Measurements from ENCODE around the gene FCAMR. TPM values are rescaled to one million over a fixed set of nuclear protein-coding genes. Genes with fewer than 3 reads are reported as not detected.

Gene FCAMR
- total RNA-seq, 1 donor = not detected

DNA sequence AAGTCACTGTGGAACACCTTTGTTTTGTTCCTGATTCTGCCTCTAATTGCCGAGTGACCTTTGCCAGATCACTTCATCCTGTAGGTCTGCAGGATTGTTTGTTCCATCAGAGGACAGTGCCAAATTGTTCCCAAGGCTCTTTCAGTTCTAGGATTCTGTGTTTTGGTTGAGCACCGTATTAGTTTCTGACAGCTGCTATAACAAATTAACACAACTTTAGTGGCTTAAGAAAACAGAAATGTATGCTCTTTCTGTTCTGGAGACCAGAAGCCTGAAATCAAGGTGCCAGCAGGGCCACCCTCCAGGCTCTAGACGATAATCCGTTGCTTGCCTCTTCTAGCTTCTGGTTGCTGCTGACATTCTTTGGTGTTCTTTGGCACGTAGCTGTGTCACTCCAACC is 20.6 kb downstream of the FCAMR start:
- H3K4me3 ChIP-seq (ENCODE audit: low read depth, low read length) = no peak overlapping the region
- TF ChIP-seq, protein P1, sequence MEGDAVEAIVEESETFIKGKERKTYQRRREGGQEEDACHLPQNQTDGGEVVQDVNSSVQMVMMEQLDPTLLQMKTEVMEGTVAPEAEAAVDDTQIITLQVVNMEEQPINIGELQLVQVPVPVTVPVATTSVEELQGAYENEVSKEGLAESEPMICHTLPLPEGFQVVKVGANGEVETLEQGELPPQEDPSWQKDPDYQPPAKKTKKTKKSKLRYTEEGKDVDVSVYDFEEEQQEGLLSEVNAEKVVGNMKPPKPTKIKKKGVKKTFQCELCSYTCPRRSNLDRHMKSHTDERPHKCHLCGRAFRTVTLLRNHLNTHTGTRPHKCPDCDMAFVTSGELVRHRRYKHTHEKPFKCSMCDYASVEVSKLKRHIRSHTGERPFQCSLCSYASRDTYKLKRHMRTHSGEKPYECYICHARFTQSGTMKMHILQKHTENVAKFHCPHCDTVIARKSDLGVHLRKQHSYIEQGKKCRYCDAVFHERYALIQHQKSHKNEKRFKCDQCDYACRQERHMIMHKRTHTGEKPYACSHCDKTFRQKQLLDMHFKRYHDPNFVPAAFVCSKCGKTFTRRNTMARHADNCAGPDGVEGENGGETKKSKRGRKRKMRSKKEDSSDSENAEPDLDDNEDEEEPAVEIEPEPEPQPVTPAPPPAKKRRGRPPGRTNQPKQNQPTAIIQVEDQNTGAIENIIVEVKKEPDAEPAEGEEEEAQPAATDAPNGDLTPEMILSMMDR (IDR thresholded peaks at IDR 0.05; ENCODE audit: insufficient read depth, low read length) = no peak
- no peak for DNase-seq (ENCODE audit: low read depth)

DNA sequence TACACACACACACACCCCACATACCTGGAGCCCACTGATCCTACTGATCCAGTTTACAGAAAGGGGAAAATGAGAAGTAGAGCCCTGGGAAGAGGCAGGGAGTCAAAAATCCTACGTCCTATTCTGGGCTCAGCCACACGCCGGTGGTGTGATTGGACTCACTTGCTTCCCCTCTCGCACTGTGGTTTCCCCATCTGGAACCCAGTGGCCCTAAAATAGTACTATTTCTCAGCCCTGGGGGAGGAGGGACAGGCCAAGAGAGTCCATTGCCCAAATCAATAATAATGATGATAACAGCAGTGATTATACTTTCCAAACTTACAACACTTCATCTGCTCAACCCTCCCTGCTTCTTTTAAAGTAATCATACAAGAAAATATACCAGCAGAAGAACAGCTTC is 21.1 kb downstream of the FCAMR start:
- no peak overlapping the region for H3K4me3 ChIP-seq (ENCODE audit: low read depth, low read length)
- no peak for DNase-seq (ENCODE audit: low read depth)
- TF ChIP-seq, protein P1 (IDR thresholded peaks at IDR 0.05; ENCODE audit: insufficient read depth, low read length) = no peak

DNA sequence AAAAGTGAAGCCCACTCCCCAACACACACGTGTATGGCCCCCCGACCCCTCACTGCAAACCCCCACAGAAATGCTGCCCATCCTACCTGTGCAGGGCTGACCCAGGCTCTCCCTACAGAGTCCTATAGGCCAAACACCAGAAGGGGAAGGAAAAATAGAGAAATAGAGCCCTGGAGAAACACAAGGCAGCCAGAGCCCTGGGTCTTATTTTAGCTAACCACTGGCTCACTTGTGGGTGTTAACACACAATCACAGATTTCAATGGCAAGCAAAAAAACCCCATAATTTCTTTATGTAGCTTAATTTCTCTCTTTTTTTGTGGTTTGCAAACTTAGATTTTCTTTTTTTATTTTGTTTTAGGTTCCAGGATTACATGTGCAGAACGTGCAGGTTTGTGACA is 23.0 kb downstream of the FCAMR start:
- no peak for DNase-seq (ENCODE audit: low read depth)
- TF ChIP-seq, protein P1 (IDR thresholded peaks at IDR 0.05; ENCODE audit: insufficient read depth, low read length) = no peak
- no peak overlapping the region for H3K4me3 ChIP-seq (ENCODE audit: low read depth, low read length)

DNA sequence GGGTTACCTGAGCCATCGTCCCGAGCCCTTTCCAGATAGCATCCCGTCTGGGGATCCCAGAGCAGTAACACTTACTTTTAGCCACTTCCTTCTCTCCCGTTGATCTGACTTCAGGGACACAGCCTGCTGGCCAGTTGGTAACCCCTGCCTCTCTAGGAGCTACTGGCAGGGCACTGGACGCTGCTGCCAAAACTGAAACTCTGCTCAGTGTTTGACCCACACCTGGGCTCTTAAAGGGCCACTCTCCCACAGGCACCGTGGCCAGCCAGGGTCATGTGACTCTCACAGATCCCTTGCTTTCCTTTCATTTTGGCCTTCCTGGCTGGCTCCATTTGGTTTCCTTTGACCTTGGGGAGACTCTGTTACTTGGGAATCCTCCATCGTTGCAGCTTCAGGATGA is 24.0 kb downstream of the FCAMR start, which contains the start of gene PIGR:
TSS of gene PIGR (minus strand) at position 206 of the 400 bp plus-strand sequence. CDS start 5,935 bp downstream, outside the sequence.
- H3K4me3 ChIP-seq (ENCODE audit: low read depth, low read length) = no peak within 1 kb of the TSS
- no peak for DNase-seq (ENCODE audit: low read depth)
- TF ChIP-seq, protein P1 (IDR thresholded peaks at IDR 0.05; ENCODE audit: insufficient read depth, low read length) = no peak

DNA sequence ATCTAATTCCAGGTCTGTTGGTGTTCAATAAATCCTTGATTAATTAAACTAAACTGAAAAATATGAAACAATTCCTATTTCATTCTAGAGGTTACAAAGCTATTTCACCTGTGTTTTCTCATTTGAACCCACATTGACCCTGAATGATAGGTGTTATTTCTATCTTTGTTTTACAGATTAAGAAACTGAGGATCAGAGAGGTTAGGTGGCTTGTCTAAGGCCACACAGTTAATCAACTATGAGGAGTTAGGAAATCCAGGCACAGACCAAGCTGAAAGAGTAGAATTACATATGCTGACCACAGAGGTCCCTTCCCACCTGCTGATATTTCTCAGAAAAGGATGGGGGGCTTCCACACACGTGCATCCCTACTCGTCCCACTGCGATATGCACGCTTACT is 24.5 kb downstream of the FCAMR start:
- no peak overlapping the region for H3K4me3 ChIP-seq (ENCODE audit: low read depth, low read length)
- no peak for DNase-seq (ENCODE audit: low read depth)
- TF ChIP-seq, protein P1 (IDR thresholded peaks at IDR 0.05; ENCODE audit: insufficient read depth, low read length) = no peak

DNA sequence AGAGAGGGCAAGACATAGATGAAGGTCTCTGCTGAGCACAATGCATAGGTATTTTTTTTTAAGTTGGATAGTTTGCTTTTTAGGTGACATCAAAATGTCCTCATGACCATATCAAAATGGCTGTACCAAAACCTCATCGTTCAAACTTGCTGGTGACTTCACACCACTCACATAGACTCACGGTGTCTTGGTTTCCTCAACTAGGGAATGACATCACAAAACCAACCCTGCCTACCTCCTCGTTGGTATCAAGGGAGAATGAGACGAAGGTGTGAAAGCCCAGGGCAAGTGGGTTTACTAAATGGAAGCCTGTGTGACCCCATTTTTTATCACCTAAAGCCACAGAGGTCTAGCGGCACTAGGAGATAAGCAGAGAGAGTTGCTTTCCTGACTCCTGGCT is 25.6 kb downstream of the FCAMR start:
- TF ChIP-seq, protein P1 (IDR thresholded peaks at IDR 0.05; ENCODE audit: insufficient read depth, low read length) = no peak
- no peak for DNase-seq (ENCODE audit: low read depth)
- no peak overlapping the region for H3K4me3 ChIP-seq (ENCODE audit: low read depth, low read length)

DNA sequence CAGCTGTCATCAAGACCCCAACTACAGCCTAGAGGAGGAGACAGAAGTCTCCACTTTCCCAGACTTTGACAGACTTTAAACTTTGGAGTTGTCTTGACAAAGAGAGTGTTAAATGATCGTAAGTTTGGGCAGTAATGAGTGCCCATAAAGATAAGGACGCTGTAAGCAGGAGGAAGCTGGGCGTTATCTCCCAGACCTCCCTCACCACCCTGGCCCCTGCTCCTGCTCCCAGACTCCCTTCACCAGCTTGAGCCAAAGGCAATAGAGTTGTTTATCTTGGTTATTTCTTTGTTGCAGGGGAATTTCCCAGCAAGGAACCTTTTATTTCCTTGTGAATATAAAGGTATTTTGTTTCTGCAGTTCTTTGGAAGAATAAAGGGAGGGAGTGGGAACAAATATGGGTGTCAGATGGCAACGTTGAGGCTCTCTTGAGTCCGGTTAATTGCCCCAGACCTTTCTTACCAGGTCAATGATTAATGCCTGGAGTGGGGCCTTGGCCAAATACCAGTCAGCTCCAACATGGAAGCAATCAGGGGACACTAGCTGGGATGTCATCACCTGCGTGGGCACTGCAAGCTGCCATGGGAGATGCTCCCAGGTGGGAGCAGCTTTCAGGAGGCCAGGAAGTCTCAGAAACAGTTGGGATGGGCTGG is 28.4 kb downstream of the FCAMR start:
- DNase-seq (ENCODE audit: low read depth) = no peak
- TF ChIP-seq, protein P1 (IDR thresholded peaks at IDR 0.05; ENCODE audit: insufficient read depth, low read length) = no peak
- no peak overlapping the region for H3K4me3 ChIP-seq (ENCODE audit: low read depth, low read length)

All from fibroblast of the aortic adventitia (primary cell).